ENCODE measurements around the gene TP53I11.
A peak's percentile ranks its signal among the peaks of the same experiment; 100 is the strongest.

The TP53I11 gene

GRCh38 chr11:44911029-44911814 is 39.5 kb downstream of the TP53I11 start:
- peak; percentile 93 for DNase-seq

DNA sequence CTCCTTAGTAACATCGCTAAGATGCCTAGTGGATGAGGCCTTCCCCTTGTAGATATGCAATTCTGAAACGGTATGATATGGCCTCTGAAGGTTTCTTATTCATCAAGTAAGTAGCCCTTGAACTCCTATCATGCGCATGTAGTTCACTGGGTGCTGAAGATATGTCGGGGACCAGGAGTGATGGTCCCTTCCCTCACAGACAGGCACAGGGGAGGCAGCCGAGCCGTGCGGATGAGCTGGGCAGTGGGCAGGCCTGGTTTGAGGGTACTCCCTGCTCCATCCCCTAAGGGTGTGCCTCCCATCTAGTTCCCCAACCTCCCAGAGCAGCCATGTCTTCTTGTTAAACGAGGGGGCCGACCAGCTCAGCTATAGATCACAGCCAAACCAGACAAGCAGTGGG is 40.1 kb downstream of the TP53I11 start:
- DNase-seq = no peak

DNA sequence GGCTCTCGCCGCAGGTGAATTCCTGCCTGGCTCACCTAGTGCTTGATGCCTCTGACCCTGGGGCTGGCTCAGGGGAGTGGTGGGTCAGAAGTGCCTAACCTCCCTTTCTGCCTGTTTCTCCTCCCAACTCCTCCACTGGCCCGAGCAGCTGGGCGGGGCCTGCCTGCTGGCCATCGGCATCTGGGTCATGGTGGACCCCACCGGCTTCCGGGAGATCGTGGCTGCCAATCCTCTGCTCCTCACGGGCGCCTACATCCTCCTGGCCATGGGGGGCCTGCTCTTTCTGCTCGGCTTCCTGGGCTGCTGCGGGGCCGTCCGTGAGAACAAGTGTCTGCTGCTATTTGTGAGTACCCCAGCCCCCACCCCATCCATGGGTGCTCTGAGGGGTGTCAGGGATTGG is 41.1 kb downstream of the TP53I11 start:
- DNase-seq = no peak

GRCh38 chr11:44906649-44907048 is 44.0 kb downstream of the TP53I11 start:
- no peak for DNase-seq

DNA sequence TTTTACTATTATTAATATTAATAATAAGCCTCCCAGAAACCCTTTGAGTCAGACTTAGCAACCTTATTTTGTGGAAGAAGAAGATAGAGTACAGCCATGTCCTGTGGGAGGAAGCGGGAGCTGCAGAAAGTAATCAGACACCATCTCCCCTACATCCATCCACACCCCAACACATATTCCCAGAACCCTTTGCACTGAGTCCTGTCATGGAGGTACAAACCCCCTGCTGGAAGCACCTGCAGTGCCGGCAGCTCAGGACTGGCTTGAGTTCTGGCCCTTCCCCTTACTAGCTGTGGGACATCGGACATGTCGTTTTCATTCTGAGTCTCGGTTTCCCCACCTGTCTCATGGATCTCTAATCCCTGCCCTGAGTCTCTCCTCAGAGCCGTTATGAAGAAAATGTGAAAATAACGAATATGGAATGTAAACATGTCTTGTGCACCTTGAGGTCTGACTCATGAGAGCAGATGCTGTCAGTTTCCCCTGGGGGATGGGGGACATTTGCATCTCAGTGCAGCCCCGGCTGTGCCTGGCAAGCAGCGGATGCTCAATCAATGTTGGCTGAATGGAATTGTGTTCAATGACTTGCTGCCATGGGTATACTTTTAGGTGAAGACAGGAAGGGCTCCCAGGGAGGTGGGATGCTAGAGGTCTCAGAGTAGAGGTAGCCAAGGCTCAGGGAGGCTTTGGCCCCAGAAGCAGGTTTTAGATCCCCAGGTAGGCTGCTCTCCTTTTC is 45.4 kb downstream of the TP53I11 start:
- no peak for DNase-seq

- no peak for DNase-seq
Measured at GRCh38 chr11:44904261-44905020, 46.2 kb downstream of the TP53I11 start.

- DNase-seq = no peak
Measured at GRCh38 chr11:44903518-44903917, 47.2 kb downstream of the TP53I11 start.

GRCh38 chr11:44903035-44903434 is 47.6 kb downstream of the TP53I11 start:
- DNase-seq = no peak

GRCh38 chr11:44901786-44902185 is 48.9 kb downstream of the TP53I11 start:
- no peak for DNase-seq

- DNase-seq = no peak
Measured at GRCh38 chr11:44901120-44901633, 49.5 kb downstream of the TP53I11 start.

DNA sequence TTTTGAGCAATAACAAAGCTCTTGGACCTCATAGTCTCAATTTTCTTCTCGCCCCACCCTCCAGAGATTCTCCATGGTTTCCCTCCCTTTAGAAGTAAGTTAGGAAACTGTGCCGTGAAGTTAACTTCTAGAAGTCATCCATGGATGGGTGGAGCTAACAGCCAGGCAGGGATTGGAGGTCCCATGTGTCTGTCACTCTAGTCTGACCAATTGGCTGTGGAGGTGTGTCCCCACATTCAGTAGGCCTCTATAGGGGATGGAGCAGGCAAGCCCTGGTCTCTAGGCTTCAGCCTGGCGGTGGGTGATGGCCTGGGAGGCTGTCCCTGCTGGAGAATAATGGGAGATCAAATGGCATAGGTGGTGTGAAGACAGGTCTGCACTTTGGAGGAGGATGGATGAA is 50.7 kb downstream of the TP53I11 start:
- no peak for DNase-seq

DNA sequence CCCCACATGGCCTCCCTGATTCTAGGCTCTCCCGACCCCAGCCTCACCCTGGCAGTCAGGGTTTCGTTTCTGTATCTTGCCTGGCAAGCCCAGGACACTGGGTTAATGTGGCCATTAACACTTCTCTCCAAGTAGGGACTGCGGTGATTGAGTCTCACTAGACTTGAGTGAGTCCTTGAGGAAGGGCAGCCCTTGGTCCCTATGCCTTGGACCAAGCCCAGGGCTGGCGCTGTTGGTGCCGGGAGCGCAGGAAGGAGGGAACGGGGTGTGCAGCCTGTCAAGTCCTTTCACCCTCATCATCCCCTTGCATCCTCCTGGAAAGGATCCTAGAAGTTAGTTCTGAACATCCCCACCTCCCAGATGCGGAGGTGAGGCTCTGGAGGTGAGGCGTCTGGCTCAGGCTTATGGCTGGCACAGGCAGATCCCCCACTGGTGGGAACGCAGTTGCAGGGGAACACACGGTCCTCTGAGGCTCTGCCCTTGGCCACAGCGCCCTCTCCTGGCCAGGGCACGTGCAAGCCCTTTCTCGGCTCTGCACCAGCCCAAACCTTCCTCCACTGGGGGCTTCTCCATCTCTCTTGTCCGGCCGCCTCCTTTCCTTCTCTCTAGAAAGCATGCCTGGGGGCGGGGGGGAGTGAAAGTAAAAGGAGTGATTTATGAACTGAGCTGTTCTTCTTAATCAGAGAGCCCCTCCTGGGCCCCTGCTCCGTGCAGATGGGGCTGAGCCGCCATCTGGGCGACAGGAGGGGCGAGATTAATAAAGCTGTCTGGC is 56.7 kb downstream of the TP53I11 start:
- DNase-seq = peak; percentile 70

DNA sequence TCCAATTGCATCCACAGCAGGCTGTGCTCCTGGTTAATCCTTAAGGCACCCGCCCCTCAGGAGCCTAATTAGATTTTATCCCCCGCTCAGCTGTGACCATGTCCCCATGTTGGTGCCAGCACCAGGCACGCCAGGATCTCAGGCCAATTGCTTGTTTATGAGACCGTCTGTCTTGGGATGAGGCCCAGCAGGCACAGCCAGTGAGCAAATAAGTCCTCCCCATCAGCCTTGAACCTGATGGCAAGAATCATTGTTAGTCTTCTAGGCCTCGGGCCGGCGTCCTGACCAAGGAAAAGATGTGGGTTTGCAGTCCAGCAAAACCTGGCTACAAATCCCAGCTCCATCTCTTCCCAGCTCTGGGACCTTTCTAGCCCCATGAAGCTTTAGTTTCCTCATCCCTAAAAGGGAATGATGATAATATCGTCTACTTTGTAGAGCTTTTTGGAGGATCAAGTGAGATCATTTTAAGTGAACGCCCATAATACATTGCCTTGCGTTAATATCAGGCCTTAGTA is 57.3 kb downstream of the TP53I11 start:
- no peak for DNase-seq

DNA sequence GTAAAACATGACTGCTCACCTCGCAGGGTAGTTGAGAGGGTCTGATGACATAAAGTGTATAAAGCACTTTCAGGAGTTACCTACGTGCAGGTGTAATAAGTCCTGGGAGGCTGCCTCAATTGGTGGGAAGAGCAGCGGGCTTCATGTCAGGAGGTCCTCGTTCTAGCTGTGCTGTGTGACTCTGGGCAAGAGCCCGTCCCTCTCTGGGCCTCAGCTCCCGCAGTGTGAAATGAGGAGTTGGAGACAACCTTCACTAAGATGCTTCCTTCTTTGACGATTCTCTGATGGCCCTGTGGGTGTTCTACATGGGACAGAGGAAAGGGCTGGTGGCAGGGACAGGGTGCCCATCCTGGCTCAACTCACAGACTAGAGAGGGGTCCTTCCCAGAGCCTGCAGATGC is 57.8 kb downstream of the TP53I11 start:
- no peak for DNase-seq

- no peak for DNase-seq
Measured at GRCh38 chr11:44889266-44889665, 61.4 kb downstream of the TP53I11 start.

DNA sequence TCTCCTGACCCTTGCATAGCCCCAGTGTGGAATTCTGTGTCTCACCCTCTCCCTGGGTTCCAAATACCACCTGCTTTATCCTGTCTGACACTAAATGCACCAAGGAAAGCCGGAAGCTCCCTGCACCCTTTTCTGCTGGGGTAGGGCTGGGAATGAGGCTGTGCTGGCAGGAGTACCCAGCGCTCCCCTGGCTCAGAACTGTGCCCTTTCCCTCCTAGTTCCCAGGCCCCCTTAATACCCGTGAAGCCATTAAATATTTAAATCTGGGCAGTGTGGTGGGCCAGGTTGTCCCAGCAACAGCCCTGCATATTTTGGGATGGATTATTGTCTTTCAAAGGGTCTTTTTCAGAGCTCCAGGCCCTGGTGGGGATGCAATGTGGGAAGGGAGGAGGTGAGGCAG is 63.0 kb downstream of the TP53I11 start:
- DNase-seq = no peak

GRCh38 chr11:44886790-44887140 is 63.9 kb downstream of the TP53I11 start:
- no peak for DNase-seq

- no peak for DNase-seq
Measured at GRCh38 chr11:44885919-44886789, 64.5 kb downstream of the TP53I11 start.

GRCh38 chr11:44885065-44885810 is 65.4 kb downstream of the TP53I11 start:
- no peak for DNase-seq

DNA sequence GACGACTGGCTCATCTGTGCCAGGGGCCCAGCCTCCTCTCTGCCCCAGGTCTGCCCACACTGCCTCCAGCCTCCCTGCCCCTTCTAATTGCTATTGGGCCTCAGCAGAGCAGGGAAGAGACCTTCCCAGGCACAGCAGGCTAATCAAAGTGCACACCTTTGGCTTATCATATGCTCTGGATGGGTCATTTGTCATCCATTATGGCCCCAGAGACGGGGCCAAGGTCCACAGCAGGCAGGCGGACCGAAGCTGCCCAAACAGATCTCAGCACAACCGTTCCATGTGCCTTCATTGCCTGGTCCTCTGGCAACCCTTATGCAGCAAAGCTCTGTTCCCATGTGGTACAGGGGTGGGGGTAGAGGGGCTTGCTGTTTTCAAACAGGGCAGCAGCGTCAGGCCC is 66.6 kb downstream of the TP53I11 start:
- DNase-seq = no peak

DNA sequence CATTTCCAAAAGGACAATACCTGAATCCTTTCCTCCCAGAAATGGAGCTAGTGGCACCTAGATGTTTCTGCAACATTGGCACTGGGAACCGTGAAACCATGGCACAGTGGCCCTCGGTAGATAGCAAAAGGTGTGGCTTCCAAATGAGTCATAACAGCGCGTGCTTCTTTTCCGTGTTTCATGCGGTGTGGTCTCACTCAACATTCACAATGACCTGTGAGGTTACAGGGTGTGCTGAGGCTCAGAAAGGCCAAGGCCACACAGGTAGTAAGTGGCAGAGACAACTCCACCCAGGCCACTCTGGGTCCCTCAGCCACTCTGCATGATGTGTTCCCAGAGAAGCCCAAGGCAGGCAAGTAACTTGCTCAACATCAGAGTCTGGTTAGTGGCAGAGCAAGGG is 67.4 kb downstream of the TP53I11 start:
- DNase-seq = no peak

All from CD4-positive, alpha-beta T cell treated with Interleukin-17A for 4 hours (primary cell).